Measurements from ENCODE around the gene MECP2.
A peak's percentile ranks its signal among the peaks of the same experiment; 100 is the strongest.

MECP2 gene

GRCh38 chrX:154115750-154116149 lies 18.2 kb upstream of the MECP2 start:
- no peak for DNase-seq (ENCODE audit: low read depth in 2 of 2)

- DNase-seq (ENCODE audit: low read depth in 2 of 2): no peak
Observed at GRCh38 chrX:154115071-154115470, 17.6 kb upstream of the MECP2 start.

- no peak for DNase-seq (ENCODE audit: low read depth in 2 of 2)
Observed at GRCh38 chrX:154114652-154115051, 17.1 kb upstream of the MECP2 start.

DNA sequence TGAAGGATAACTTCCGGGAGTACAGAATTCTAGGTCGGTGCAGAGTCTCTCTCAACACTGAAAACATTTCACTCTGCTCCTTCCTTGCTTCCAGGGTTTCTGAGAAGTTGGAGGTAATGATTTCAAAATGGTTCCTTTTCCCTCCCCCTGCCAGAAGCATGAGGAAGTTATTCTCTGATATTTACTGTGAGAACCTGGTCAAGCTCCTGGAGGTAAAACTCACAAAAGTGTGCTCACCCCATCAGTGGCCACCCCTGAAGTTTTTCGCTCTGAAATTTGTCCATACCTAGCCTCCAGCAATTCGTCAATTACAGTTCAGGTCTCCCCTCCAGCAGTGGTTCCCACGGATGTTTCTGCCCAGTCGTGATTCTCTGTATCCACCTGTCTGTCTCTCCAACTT lies 16.2 kb upstream of the MECP2 start:
- DNase-seq (ENCODE audit: low read depth in 2 of 2): no peak

DNA sequence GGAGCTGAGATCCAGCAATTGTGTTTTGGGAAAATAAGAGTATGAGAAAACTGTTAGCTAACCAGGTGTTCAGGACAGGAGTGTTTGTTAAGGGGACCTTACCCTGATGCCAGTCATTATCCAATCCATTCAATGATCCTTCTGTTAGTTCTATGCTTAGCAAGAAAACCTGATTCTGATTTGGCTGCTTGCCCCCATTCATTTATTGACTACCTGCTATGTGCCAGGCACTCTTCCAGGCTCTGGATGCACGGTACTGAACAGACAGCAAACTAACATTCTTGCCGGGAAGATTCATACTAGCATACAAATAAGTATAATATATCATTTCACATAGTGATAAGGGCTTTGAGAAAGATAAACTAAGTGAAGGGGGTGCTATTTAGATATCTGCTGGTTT lies 1.0 kb upstream of the MECP2 start:
- no peak for DNase-seq (ENCODE audit: low read depth in 2 of 2)

GRCh38 chrX:154097003-154097588 lies 421 bp downstream of the MECP2 start:
- peak; percentile 43 to 45 for DNase-seq (ENCODE audit: low read depth in 2 of 2)

GRCh38 chrX:154096140-154097002 lies 1.1 kb downstream of the MECP2 start:
- no peak for DNase-seq (ENCODE audit: low read depth in 2 of 2)

- DNase-seq (ENCODE audit: low read depth in 2 of 2): no peak
Observed at GRCh38 chrX:154094833-154095232, 2.7 kb downstream of the MECP2 start.

DNA sequence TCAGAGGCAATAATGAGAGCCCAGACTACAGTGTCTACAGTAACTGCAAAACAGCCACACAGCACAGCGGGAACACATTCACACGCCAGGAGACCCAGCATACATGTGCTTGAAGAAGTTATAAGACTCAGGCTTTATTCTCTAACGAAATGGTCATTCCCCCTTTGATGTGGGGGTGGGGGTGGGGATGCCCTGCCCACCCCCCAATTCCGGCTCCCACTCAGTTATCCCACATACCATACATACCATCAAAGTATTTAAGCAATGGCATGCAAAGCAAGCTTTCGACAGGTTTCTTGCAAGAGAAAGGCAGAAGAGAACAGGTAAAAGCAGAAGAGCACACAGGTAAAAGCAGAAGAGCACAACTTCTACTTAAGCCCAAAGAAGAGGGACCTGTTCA lies 3.6 kb downstream of the MECP2 start:
- no peak for DNase-seq (ENCODE audit: low read depth in 2 of 2)

- no peak for DNase-seq (ENCODE audit: low read depth in 2 of 2)
Observed at GRCh38 chrX:154092371-154092770, 5.1 kb downstream of the MECP2 start.

DNA sequence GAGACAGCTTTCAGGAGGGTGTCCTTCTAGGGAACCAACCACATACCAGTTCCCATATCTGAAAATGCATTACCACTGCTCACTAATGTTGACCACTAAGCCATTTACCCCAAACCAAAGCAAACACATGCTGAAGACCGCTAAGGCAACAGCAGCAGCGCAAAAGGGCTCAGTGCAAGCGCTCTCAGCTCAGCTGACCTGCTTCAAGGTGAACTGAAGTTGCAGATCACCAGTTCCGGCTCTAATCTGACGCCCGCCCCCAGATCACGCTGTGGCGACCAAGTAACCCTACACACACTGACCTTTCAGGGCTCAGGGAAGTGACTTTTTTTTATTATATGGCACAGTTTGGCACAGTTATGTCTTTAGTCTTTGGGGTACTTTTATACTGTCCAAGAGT lies 5.8 kb downstream of the MECP2 start:
- no peak for DNase-seq (ENCODE audit: low read depth in 2 of 2)

DNA sequence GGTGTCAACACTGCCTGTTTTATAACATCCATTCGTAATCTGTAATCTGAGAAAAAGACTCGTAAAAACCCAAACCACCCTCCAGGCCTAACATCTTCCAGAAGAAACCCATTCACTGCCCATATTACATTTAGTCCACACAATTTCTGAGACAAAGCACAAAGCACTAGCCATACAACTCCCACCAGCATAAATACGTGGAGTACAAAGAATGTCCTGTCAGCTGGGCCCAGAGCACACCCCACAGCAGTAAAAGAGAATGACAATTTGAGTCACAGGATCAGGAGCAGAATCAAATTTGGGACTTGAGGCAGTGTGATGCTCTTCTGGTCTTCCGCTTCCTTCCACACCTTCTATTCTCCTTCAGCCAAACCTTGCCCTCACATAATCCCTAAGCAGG lies 6.8 kb downstream of the MECP2 start:
- no peak for DNase-seq (ENCODE audit: low read depth in 2 of 2)

DNA sequence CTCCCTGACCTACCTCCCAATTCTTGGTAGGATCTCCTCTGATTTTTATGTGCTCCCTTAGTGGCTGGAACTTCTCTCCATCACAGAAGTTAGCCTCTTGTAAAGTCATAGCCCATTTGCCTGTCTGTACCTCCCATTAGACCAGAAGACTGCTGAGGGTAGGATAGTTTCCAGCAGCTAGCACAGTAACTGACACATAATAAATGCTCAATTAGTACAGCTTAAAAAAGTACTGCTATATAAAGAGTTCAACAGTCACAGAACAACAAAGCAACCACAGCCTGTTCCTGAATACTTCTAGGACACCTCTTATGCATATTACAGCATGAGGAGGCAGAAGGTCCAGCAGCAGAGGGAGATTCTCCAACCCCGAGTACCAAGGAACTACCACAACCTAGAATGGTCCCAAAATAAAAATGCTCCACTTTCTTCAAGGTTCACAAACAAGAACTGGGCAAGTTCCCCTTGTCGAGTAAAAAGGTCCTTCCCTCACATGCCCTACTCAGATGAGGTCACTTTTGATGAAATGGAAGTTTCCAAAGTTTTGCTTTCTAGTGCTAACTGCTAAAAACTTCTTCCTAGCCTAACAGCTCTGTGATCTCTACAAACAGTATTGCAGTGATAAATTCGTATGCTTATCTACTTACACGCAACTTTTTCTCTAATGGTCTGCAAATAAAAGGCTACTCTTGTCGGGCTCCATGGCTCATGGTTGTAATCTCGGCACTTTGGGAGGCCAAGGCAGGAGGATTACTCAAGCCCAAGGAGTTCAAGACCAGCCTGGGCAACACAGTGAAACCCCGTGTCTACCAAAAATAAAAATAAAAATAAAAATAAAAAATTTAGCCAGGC lies 12.8 kb downstream of the MECP2 start:
- DNase-seq (ENCODE audit: low read depth in 2 of 2): no peak

GRCh38 chrX:154083126-154083517 lies 14.4 kb downstream of the MECP2 start:
- DNase-seq (ENCODE audit: low read depth in 2 of 2): no peak

DNA sequence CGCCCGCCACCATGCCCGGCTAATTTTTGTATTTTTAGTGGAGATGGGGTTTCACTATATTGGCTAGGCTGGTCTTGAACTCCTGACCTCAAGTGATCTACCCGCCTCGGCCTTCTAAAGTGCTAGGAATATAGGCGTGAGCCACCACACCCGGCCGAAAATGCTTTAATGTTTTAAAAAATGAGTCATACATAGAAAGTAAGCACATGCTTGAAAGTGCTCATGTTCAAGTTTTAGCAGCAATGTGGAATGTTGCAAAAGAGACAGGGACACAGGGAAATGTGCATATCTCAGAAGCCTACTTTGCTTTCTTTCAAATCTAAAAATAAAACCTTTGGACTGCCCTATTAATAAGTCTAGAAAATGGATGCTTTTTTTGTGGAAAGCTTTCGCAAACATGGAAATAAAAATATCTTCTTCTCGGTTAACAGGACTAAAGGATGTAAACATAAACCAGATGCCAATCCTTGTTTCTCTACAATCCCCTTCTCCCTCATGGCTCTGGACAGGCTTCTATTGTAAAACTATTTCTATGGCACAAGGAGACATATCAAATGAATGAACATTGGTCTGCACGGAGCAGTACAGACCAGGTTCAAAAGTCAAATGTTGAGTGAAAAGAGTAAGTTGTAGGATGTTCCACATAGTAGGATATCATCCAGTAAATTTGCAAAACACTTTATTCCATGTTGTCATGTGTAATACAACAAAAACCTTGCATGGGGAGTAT lies 15.0 kb downstream of the MECP2 start:
- no peak for DNase-seq (ENCODE audit: low read depth in 2 of 2)

GRCh38 chrX:154077101-154077500 lies 20.4 kb downstream of the MECP2 start:
- DNase-seq (ENCODE audit: low read depth in 2 of 2): no peak

- no peak for DNase-seq (ENCODE audit: low read depth in 2 of 2)
Observed at GRCh38 chrX:154074199-154074598, 23.3 kb downstream of the MECP2 start.

GRCh38 chrX:154072192-154072591 lies 25.3 kb downstream of the MECP2 start:
- no peak for DNase-seq (ENCODE audit: low read depth in 2 of 2)

- no peak for DNase-seq (ENCODE audit: low read depth in 2 of 2)
Observed at GRCh38 chrX:154068560-154068959, 29.0 kb downstream of the MECP2 start.

DNA sequence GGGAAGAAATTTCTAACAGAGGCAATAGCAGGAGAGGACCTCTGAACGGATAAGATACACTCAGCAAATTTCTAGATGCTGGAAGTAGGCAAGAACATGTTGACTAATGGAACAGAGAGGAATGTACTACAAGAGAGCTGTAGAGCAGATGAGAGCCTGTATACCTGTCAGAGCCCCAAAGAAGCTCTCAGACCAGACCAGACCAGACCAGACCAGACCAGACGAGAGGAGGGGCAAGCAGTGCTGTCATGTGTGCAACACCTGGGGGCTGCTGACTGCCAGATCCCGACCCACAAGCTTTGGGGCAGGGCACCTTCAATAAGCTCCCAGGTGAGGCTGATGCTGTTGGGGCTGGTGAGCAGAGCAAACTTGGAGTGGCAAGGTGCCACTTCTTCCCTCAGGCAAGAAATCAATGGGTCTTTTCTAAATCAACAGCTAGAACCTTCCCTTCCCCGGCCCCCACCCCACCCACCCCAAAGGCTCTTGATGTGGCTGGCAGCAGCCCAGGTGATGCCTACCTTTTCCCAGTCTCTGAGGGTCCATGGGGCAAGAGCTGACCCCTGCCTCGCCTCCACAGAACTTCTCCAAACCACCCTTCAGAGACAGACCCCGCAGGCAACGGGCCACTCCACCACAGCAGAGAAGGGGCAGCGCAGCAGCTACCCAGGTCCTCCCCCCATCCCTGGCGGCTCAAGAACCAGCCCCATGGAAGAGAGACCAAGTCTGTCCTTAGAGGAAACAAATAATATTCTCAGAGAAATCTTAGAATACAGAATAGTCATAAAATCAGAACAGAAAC lies 32.7 kb downstream of the MECP2 start:
- no peak for DNase-seq (ENCODE audit: low read depth in 2 of 2)

DNA sequence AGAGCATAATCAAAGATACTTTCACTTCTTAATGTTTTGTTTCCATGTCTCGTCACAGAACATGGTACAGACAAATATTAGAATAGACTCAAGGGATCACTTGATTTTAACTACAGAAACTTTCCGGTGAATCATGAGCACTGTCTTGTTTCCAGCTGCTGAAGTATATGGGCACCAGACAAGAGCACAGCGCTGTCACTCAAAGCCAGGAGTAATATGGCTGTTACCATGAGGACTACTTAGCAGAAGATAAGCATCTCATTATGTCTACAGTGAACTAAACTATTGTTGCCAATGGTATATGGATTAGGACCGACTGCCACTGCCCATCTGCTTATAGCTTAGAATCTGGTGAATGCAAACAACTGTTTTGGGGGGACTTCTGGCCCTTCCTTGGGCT lies 34.3 kb downstream of the MECP2 start:
- no peak for DNase-seq (ENCODE audit: low read depth in 2 of 2)

All from stimulated activated CD8-positive, alpha-beta memory T cell treated with anti-CD3 and anti-CD28 coated beads, Interleukin-7, amount 100 ng/mL, for 1 hour (primary cell).